ENCODE measurements around the gene LRRC17.

GRCh38 chr7:102916426-102916825, 3.6 kb downstream of the LRRC17 start:
- TF ChIP-seq POLR2A (IDR thresholded peaks at IDR 0.05), result no peak
- TF ChIP-seq, protein P1, sequence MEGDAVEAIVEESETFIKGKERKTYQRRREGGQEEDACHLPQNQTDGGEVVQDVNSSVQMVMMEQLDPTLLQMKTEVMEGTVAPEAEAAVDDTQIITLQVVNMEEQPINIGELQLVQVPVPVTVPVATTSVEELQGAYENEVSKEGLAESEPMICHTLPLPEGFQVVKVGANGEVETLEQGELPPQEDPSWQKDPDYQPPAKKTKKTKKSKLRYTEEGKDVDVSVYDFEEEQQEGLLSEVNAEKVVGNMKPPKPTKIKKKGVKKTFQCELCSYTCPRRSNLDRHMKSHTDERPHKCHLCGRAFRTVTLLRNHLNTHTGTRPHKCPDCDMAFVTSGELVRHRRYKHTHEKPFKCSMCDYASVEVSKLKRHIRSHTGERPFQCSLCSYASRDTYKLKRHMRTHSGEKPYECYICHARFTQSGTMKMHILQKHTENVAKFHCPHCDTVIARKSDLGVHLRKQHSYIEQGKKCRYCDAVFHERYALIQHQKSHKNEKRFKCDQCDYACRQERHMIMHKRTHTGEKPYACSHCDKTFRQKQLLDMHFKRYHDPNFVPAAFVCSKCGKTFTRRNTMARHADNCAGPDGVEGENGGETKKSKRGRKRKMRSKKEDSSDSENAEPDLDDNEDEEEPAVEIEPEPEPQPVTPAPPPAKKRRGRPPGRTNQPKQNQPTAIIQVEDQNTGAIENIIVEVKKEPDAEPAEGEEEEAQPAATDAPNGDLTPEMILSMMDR (IDR thresholded peaks at IDR 0.05), result no peak
